Right lobe of liver (tissue), 6 donors: ENCODE results near the gene ANK2. TPM values are rescaled to one million over a fixed set of nuclear protein-coding genes. Genes with fewer than 3 reads are reported as not detected.

Experiments
- ATAC-seq, 4 donors: fragments of 200-7000 bp; cut with Tn5 transposase; one replicate each; pipeline ENCODE4 v1.9.1; 2020; ENCODE audit warnings: mild to moderate bottlenecking in 4 of 4, moderate library complexity in 4 of 4
- DNase-seq, 3 donors: peaks; one replicate each; pipeline ENCODE4 v3.0.0-alpha.2; 2020
- H3K27ac ChIP-seq, 3 donors: fragments of 200-600 bp; one replicate each; pipeline ENCODE4 v1.8.0; 2022
- H3K27me3 ChIP-seq, 2 donors: fragments of 200-600 bp; one replicate each; pipeline ENCODE4 v1.8.0; 2022
- H3K36me3 ChIP-seq, 4 donors: fragments of 200-600 bp; sonication (generic) in 1 of 4; one replicate each; pipeline versions ENCODE4 v1.5.1 to v1.8.0; 2017 to 2022; ENCODE audit warnings: control low read depth in 1 of 4
- H3K4me1 ChIP-seq, 4 donors: fragments of 200-600 bp; sonication (generic) in 1 of 4; one replicate each; pipeline versions ENCODE4 v1.5.1 to v1.8.0; 2017 to 2022; ENCODE audit warnings: control low read depth in 1 of 4
- H3K4me3 ChIP-seq, 3 donors: fragments of 200-600 bp; one replicate each; pipeline ENCODE4 v1.8.0; 2022
- H3K9me3 ChIP-seq, 4 donors: fragments of 200-600 bp; sonication (generic) in 1 of 4; one replicate each; pipeline versions ENCODE4 v1.5.1 to v1.8.0; 2017 to 2022; ENCODE audit warnings: control low read depth in 1 of 4
- POLR2A ChIP-seq: fragments of 450-650 bp; IDR thresholded peaks from one replicate; pipeline ENCODE4 v1.6.1; 2017; ENCODE audit warnings: antibody characterized with exemption, mild to moderate bottlenecking
- WGBS: methylation state at CpG from one replicate; pipeline ENCODE4 v1.1.6; 2018; ENCODE audit warnings: low coverage, low lambda C conversion rate; ENCODE audit not compliant: insufficient coverage; ENCODE audit errors: missing lambda C conversion rate; 5-methylcytosine and 5-hydroxymethylcytosine counted together
- intact Hi-C, 2 donors: fragments of 100-400 bp; cut with DNase I; formaldehyde crosslinking; loops; one replicate each; pipeline versions ENCODE4 v1.11.2 to v1.14.1; 2022
- total RNA-seq, 6 experiments: library from RNA; depleted of rRNA in 2 of 6; stranded (reverse); fragments of >200 nt in 2 of 6; fragmentation: NEBNext Ultra II Directional in 3 of 6; extraction: Animal tissue kit (Norgen Biotek cat#: 25700) in 3 of 6; gene quantifications; one replicate each; pipeline versions ENCODE4 v1.1.0 to v1.2.4, GENCODE V29; 2016 to 2023
- TF ChIP-seq, protein P1 (sequence below), 4 donors: fragments of 200-600 bp in 3 of 4; fragments of 450-650 bp in 1 of 4; IDR thresholded peaks; one replicate each; pipeline versions ENCODE4 v1.5.1 to v1.8.0; 2016 to 2022; ENCODE audit warnings: antibody characterized with exemption in 4 of 4, mild to moderate bottlenecking in 2 of 4
- donor health status: DM: no; HTN: yes; CAD: no.
- donor health status: DM: no; HTN: no; CAD: no.
- donor health status: DM: no; HTN: no; CAD: no.
- donor health status: DM: no; HTN: yes; CAD: no.
- donor health status: DM: no; HTN: yes; CAD: no.

ANK2 gene
- total RNA-seq, 6 experiments from 2014 or later = 0.61 to 1.7 (median 1.1) TPM

DNA sequence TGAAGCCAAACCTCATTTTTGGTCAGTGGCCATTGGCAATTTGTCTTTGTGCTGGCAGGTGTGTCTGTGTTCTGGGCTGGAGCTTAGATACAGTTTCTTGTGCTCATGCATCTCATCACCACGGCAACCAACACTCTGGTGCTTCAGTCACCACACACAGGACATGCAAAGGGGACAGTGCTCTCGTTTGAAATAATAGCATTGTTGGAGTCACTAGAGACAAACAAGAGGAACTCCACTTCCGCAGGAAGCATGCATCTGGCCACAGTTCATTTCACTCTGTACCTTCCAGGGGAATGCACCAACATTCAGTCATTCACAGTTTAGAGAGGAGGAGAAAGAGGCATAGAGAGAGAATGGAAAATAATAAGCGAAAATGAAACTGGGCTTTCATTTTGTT is 267.4 kb downstream of the ANK2 start:
- no peak overlapping the region for H3K27ac ChIP-seq
- intact Hi-C loops = no loop called here
- TF ChIP-seq, protein P1, sequence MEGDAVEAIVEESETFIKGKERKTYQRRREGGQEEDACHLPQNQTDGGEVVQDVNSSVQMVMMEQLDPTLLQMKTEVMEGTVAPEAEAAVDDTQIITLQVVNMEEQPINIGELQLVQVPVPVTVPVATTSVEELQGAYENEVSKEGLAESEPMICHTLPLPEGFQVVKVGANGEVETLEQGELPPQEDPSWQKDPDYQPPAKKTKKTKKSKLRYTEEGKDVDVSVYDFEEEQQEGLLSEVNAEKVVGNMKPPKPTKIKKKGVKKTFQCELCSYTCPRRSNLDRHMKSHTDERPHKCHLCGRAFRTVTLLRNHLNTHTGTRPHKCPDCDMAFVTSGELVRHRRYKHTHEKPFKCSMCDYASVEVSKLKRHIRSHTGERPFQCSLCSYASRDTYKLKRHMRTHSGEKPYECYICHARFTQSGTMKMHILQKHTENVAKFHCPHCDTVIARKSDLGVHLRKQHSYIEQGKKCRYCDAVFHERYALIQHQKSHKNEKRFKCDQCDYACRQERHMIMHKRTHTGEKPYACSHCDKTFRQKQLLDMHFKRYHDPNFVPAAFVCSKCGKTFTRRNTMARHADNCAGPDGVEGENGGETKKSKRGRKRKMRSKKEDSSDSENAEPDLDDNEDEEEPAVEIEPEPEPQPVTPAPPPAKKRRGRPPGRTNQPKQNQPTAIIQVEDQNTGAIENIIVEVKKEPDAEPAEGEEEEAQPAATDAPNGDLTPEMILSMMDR (IDR thresholded peaks at IDR 0.05) = no peak
- no peak for TF ChIP-seq POLR2A
- H3K4me1 ChIP-seq = no peaks in the 10 kb centered on the region
- DNase-seq = no peak
- H3K27me3 ChIP-seq = no peaks in the 10 kb centered on the region
- WGBS = 59% methylated on average over 4 of the region's 4 CpGs
- no peaks in the 10 kb centered on the region for H3K9me3 ChIP-seq
- H3K36me3 ChIP-seq = no peaks in the 10 kb centered on the region
- no peak overlapping the region for H3K4me3 ChIP-seq
- peak in 2 of 4 donors; percentile 36 to 53 for ATAC-seq

GRCh38 chr4:113317523-113317922 is 268.1 kb downstream of the ANK2 start:
- no peak overlapping the region for H3K4me3 ChIP-seq
- H3K9me3 ChIP-seq = no peaks in the 10 kb centered on the region
- TF ChIP-seq, protein P1 (IDR thresholded peaks at IDR 0.05) = no peak
- no peak for TF ChIP-seq POLR2A
- WGBS = 91% methylated on average over 3 of the region's 5 CpGs
- no peaks in the 10 kb centered on the region for H3K36me3 ChIP-seq
- no peaks in the 10 kb centered on the region for H3K27me3 ChIP-seq
- H3K4me1 ChIP-seq = no peaks in the 10 kb centered on the region
- H3K27ac ChIP-seq = no peak overlapping the region
- ATAC-seq (no peak), DNase-seq (no peak)
- intact Hi-C loops = no loop called here

DNA sequence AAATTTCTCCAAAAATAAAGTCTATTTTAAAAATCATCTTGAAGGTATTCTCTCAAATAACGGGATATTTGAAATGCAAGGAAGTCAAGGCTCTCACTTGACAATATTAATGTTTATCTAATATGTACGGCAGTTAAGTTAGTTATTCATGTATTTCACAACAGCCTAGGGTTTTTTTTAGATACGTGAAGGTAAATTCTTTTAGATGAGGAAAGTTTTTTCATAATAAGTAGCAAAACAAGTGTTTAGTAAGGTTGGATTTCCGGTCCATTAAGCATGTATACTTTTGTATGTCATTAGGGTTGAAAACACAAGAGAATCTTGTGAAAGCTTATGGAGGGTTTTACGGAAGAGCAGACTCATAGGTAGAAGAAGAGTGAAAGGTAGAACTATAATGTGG is 273.3 kb downstream of the ANK2 start:
- intact Hi-C loops = no loop called here
- WGBS = 69% methylated on average over 5 of the region's 5 CpGs
- no peaks in the 10 kb centered on the region for H3K36me3 ChIP-seq
- H3K27ac ChIP-seq = no peak overlapping the region
- no peaks in the 10 kb centered on the region for H3K4me1 ChIP-seq
- H3K9me3 ChIP-seq = no peaks in the 10 kb centered on the region
- H3K4me3 ChIP-seq = no peak overlapping the region
- TF ChIP-seq POLR2A = no peak
- TF ChIP-seq, protein P1 (IDR thresholded peaks at IDR 0.05) = no peak
- DNase-seq = no peak
- ATAC-seq = no peak
- no peaks in the 10 kb centered on the region for H3K27me3 ChIP-seq

- DNase-seq (no peak), ATAC-seq (no peak)
- no peak overlapping the region for H3K4me3 ChIP-seq
- TF ChIP-seq, protein P1 (IDR thresholded peaks at IDR 0.05) = no peak
- no peak for TF ChIP-seq POLR2A
- no peaks in the 10 kb centered on the region for H3K27me3 ChIP-seq
- H3K27ac ChIP-seq = no peak overlapping the region
- H3K36me3 ChIP-seq = no peaks in the 10 kb centered on the region
- no peaks in the 10 kb centered on the region for H3K9me3 ChIP-seq
- intact Hi-C loops = no loop called here
- H3K4me1 ChIP-seq = no peaks in the 10 kb centered on the region
- 57% methylated on average over 5 of the region's 5 CpGs for WGBS
Measured at GRCh38 chr4:113325876-113326615, 276.6 kb downstream of the ANK2 start.
